Endothelial cell of umbilical vein (primary cell): ENCODE measurements around the gene N4BP2L1. TPM values are rescaled to one million over a fixed set of nuclear protein-coding genes. Genes with fewer than 3 reads are reported as not detected.
"Not testable (repeated sequence)": the region's sequence is repeated elsewhere in the genome, so short reads cannot be mapped to it uniquely, and the experiment has no call there.

Experiments
- BruUV-seq: library from RNA; stranded (reverse); fragments of 400-500 nt; replicated peaks from 2 replicates; lab custom pipeline; 2021; lab: Mats Ljungman, UMichigan
- CTCF ChIA-PET: fragments of 300-600, 350-600 bp; sonication (Branson Sonifier 250); formaldehyde crosslinking; loops from one replicate; lab custom pipeline; 2021; ENCODE audit warnings: antibody characterized with exemption, inconsistent platforms; lab: Charles Lee
- POLR2A ChIA-PET: fragments of 300-600, 350-600 bp; sonication (Branson Sonifier 250); formaldehyde crosslinking; loops from one replicate; lab custom pipeline; 2021; ENCODE audit warnings: antibody characterized with exemption, inconsistent platforms; lab: Charles Lee
- DNase-seq: peaks from one replicate; pipeline ENCODE4 v3.0.0-alpha.2; 2011; ENCODE audit warnings: low read depth, low spot score
- FAIRE-seq: peaks from 2 replicates; lab custom pipeline; 2011; peaks lifted over from hg19 to GRCh38; lab: Jason Lieb, UNC
- H2AFZ ChIP-seq: 2 replicates; pipeline ENCODE4 v1.6.0; 2012; ENCODE audit warnings: low read depth, low read length, control low read depth, inconsistent platforms
- H3K27ac ChIP-seq: 2 replicates; pipeline ENCODE4 v1.5.1; 2011; ENCODE audit warnings: low read depth, mild to moderate bottlenecking, control low read depth, low read length, moderate library complexity; ENCODE audit not compliant: insufficient read depth
- H3K27me3 ChIP-seq, 2 experiments: 2 replicates each; pipeline versions ENCODE4 v1.6.0 to v1.6.1; 2011; ENCODE audit warnings: low read length in 2 of 2, mixed read lengths in 1 of 2; ENCODE audit not compliant: control insufficient read depth in 2 of 2, insufficient read depth in 2 of 2
- H3K36me3 ChIP-seq, 2 experiments: 2 replicates in 1 of 2; 3 replicates in 1 of 2; pipeline ENCODE4 v1.5.1; 2011; ENCODE audit warnings: low read length in 2 of 2, mild to moderate bottlenecking in 1 of 2, moderate library complexity in 1 of 2; ENCODE audit not compliant: control insufficient read depth in 2 of 2, insufficient read depth in 2 of 2; ENCODE audit errors: extremely low read depth in 1 of 2
- H3K4me1 ChIP-seq: 3 replicates; pipeline ENCODE4 v1.5.1; 2011; ENCODE audit warnings: mild to moderate bottlenecking, low read length; ENCODE audit not compliant: control insufficient read depth, insufficient read depth; ENCODE audit errors: extremely low read depth
- H3K4me2 ChIP-seq: 2 replicates; pipeline ENCODE4 v1.6.1; 2011; ENCODE audit warnings: low read length, control low read depth, mixed read lengths; ENCODE audit not compliant: insufficient read depth
- H3K4me3 ChIP-seq, 3 experiments: fragments of 200-600 bp in 1 of 3; sonication (generic), shearing (Covaris generic) in 1 of 3; replicated peaks in 1 of 3; 2 replicates each; pipeline ENCODE4 v1.5.1; 2011 to 2016; ENCODE audit warnings: control low read depth in 3 of 3, low read length in 3 of 3, mild to moderate bottlenecking in 2 of 3, inconsistent platforms in 1 of 3, low read depth in 1 of 3, moderate library complexity in 1 of 3; ENCODE audit not compliant: insufficient read depth in 1 of 3
- H3K79me2 ChIP-seq: 2 replicates; pipeline ENCODE4 v1.6.0; 2012; ENCODE audit warnings: low read length, inconsistent platforms; ENCODE audit not compliant: control insufficient read depth, insufficient read depth
- H3K9ac ChIP-seq: replicated peaks from 2 replicates; pipeline ENCODE3; 2011; ENCODE audit warnings: low read length, control low read depth; ENCODE audit not compliant: insufficient read depth; ENCODE audit errors: extremely low read depth
- H3K9me1 ChIP-seq: replicated peaks from 3 replicates; pipeline ENCODE4 v1.6.0; 2011; ENCODE audit warnings: mild to moderate bottlenecking, low read length; ENCODE audit not compliant: control insufficient read depth, insufficient read depth; ENCODE audit errors: extremely low read depth
- H3K9me3 ChIP-seq: replicated peaks from 2 replicates; pipeline ENCODE4 v1.5.1; 2012; ENCODE audit warnings: low read length, inconsistent platforms; ENCODE audit not compliant: control insufficient read depth, insufficient read depth
- H4K20me1 ChIP-seq: replicated peaks from 2 replicates; pipeline ENCODE3; 2011; ENCODE audit warnings: mild to moderate bottlenecking, low read length; ENCODE audit not compliant: control insufficient read depth, insufficient read depth; ENCODE audit errors: extremely low read depth
- CTCF ChIP-seq, 2 donors: IDR thresholded peaks; 1 replicate in 1 of 2; 2 replicates in 1 of 2; pipeline ENCODE4 v1.5.1; 2011; ENCODE audit warnings: low read length in 2 of 2, mild to moderate bottlenecking in 2 of 2, moderate library complexity in 2 of 2, control low read depth in 1 of 2, inconsistent platforms in 1 of 2, low read depth in 1 of 2; ENCODE audit not compliant: insufficient read depth in 1 of 2; ENCODE audit errors: extremely low read depth in 1 of 2
- FOS ChIP-seq: IDR thresholded peaks from 2 replicates; pipeline ENCODE4 v1.6.1; 2011; ENCODE audit warnings: mild to moderate bottlenecking, low read length, moderate library complexity, borderline replicate concordance; ENCODE audit not compliant: insufficient read depth
- GATA2 ChIP-seq: IDR thresholded peaks from 2 replicates; pipeline ENCODE4 v1.7.0; 2011; ENCODE audit warnings: low read depth, mild to moderate bottlenecking, moderate library complexity, mixed read lengths, low read length; ENCODE audit not compliant: insufficient read length, insufficient read depth
- MAX ChIP-seq: IDR thresholded peaks from 2 replicates; pipeline ENCODE4 v1.6.1; 2011; ENCODE audit not compliant: insufficient read depth, insufficient read length
- MYC ChIP-seq: IDR thresholded peaks from one replicate; pipeline ENCODE4 v1.6.1; 2011; ENCODE audit warnings: mild to moderate bottlenecking, low read depth, low read length
- POLR2AphosphoS5 ChIP-seq: IDR thresholded peaks from 2 replicates; pipeline ENCODE4 v1.6.1; 2012; ENCODE audit warnings: low read depth, mild to moderate bottlenecking, control low read depth, low read length, moderate library complexity; ENCODE audit not compliant: insufficient read depth
- dilution Hi-C: fragments of 300-500 bp; cut with MboI; formaldehyde crosslinking; loops from one replicate; pipeline ENCODE4 v1.15.0; 2019; ENCODE audit warnings: low sequenced_read_pairs; ENCODE audit not compliant: extremely low pct_ligation_motif_present
- intact Hi-C: fragments of 100-400 bp; cut with micrococcal nuclease; formaldehyde crosslinking; loops from one replicate; pipeline ENCODE4 v1.10.0; 2022
- polyA plus RNA-seq, 4 experiments: library from polyadenylated mRNA; depleted of rRNA in 3 of 4; stranded (reverse) in 3 of 4; unstranded in 1 of 4; fragments of >200 nt; gene quantifications; 2 replicates each; pipeline versions ENCODE4 v1.2.1 to v1.2.3, GENCODE V29; 2011 to 2012; ENCODE audit warnings: missing spikeins in 1 of 4
- total RNA-seq: library from RNA; stranded (reverse); gene quantifications from 2 replicates; pipeline ENCODE4 v1.2.3, GENCODE V29; 2021

The N4BP2L1 gene
- total and polyA plus RNA-seq, 2 donors (not counting 3 experiments of a cell fraction or from before 2014, with no cell fraction given), result 1.1 to 2.1 TPM

GRCh38 chr13:32354040-32354439, 73.9 kb downstream of the N4BP2L1 start:
- intact Hi-C loops (no loop called here), dilution Hi-C loops (no loop called here)
- Histone ChIP-seq H3K9me3 (no peaks in the 10 kb centered on the region), H3K9me1 (no peaks in the 10 kb centered on the region), H3K4me3 (no peak overlapping the region), H4K20me1 (no peaks in the 10 kb centered on the region), H3K27me3 (no peaks in the 10 kb centered on the region), H3K9ac (no peak overlapping the region), H2AFZ (no peak overlapping the region), H3K27ac (no peak overlapping the region), H3K4me2 (no peak overlapping the region), H3K4me1 (no peaks in the 10 kb centered on the region), H3K79me2 (no peaks in the 10 kb centered on the region), H3K36me3 (peaks cover 0 to 10% of the 10 kb centered on the region in 2 experiments)
- no peak for FAIRE-seq
- TF ChIP-seq POLR2AphosphoS5, result no peak
- no peak for TF ChIP-seq MAX
- no peak for TF ChIP-seq FOS
- TF ChIP-seq GATA2, result no peak
- TF ChIP-seq CTCF (IDR thresholded peaks at IDR 0.05; ENCODE audit: extremely low read depth in 1 of 2, insufficient read depth in 1 of 2, low read depth in 1 of 2, low read length in 2 of 2), result no peak
- TF ChIP-seq MYC, result no peak
- CTCF ChIA-PET, result interaction anchor here (0.6 kb wide), 1 partner anchor 298 kb away, joined by 3 read pairs; no protein-coding TSS in a partner anchor
- no TSS peak for BruUV-seq
- DNase-seq, result no peak
- POLR2A ChIA-PET, result no interaction called here

GRCh38 chr13:32350839-32351441, 77.0 kb downstream of the N4BP2L1 start:
- BruUV-seq, result not testable (repeated sequence)

More at GRCh38 chr13:32350839-32351441, 77.0 kb downstream of the N4BP2L1 start:
- H3K4me2 ChIP-seq, CTCF ChIA-PET, dilution Hi-C loops, intact Hi-C loops, H3K9ac ChIP-seq, H3K27me3 ChIP-seq, H3K79me2 ChIP-seq, H3K4me1 ChIP-seq, H4K20me1 ChIP-seq, H3K36me3 ChIP-seq, H3K9me1 ChIP-seq, H3K27ac ChIP-seq, H2AFZ ChIP-seq, POLR2A ChIA-PET, H3K4me3 ChIP-seq, DNase-seq, H3K9me3 ChIP-seq, FAIRE-seq: not testable (repeated sequence)
